HG03066 (cell line): ENCODE measurements around the gene ZFHX3.

Experiments used
- ATAC-seq: cut with Tn5 transposase; IDR thresholded peaks from one replicate; pipeline ENCODE4 v1.9.1; 2021; ENCODE audit warnings: low read depth; ENCODE audit not compliant: unreplicated experiment

Gene ZFHX3

GRCh38 chr16:72937916-72938794 lies 109.8 kb downstream of the ZFHX3 start:
- no peak for ATAC-seq

- no peak for ATAC-seq
Observed at GRCh38 chr16:72937360-72937759, 110.6 kb downstream of the ZFHX3 start.

GRCh38 chr16:72936408-72936807 lies 111.5 kb downstream of the ZFHX3 start:
- ATAC-seq: no peak

DNA sequence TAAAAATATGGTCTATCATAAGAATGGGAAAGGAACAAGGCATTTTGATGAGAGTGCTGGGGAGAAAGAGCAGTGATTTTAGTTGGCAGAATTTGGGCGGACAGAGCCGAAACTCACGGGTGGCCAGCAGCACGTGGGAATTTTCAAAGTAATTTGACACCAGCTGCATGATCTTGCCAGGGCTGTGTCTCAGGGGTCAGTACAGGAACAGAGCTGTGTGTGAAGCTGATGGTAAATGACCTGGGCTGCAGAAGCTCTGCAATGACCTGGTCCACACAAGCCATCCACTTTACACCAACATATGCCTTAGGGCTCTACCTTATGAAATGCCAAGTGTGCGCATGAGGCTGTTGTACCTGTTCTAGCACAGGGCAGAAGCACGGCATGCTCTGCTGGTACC lies 112.0 kb downstream of the ZFHX3 start:
- ATAC-seq: no peak

- no peak for ATAC-seq
Observed at GRCh38 chr16:72934636-72935403, 113.1 kb downstream of the ZFHX3 start.

- ATAC-seq: no peak
Observed at GRCh38 chr16:72932677-72933335, 115.1 kb downstream of the ZFHX3 start.

DNA sequence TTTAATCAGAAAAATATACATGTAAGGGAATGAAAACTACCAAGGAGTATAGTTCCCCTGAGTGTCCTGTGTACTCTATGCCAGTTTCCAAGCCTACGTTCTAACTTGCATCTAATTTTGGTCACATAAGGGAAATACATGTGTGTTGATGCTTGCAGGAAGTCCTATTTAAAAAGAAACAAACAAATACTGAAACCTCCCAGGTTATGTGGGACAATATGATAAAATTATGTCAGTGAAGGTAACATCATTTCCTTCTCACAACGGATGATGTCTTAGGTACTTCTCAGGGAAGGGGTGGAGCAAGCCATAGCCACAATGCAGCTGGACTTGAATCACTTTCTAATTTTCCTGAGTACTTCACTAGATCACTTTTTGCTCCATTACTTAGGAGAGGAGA lies 115.9 kb downstream of the ZFHX3 start:
- ATAC-seq: no peak

- no peak for ATAC-seq
Observed at GRCh38 chr16:72930396-72930795, 117.5 kb downstream of the ZFHX3 start.

GRCh38 chr16:72928090-72928981 lies 119.6 kb downstream of the ZFHX3 start:
- no peak for ATAC-seq

GRCh38 chr16:72927199-72928089 lies 120.5 kb downstream of the ZFHX3 start:
- ATAC-seq: no peak

DNA sequence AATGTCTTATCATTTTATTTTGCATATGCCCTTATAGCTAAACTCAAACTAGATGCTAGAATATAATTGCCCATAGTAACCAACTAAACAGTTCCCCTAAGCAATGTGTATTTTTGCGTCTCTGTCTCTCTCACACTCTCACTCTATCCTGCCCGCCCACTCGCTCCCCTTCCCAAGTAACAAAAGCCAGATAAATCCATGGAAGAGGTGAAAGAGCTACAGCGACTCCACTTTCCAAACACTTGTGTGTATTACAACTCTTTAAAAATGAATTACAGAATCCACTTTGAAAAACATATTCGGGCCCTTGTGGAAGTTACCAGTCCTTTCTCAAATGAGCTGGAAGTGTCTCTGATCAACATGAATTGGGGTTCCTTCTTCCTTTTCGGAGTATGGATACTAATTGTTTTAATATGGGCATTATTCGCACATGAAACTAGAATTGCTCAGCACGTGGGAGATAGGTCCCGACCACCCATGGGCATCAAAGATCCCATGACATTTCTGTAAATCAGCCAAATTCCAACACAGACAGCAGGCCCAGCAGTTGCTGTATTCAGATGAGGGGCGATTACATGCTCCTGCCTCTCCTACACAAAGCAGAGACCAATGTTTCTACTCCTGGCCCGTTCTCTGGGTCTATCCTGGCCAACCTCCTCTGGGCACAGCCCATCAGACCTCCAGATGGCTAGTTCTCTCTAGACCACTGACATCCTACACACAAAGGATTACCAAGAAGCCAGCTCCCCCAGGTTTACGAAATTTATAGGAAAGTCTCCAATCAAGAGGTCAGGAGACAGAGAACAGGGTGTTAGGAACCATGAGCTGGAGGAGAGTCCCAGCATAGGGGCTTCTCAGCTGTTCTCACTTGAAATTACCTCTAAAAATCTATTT lies 121.5 kb downstream of the ZFHX3 start:
- no peak for ATAC-seq

DNA sequence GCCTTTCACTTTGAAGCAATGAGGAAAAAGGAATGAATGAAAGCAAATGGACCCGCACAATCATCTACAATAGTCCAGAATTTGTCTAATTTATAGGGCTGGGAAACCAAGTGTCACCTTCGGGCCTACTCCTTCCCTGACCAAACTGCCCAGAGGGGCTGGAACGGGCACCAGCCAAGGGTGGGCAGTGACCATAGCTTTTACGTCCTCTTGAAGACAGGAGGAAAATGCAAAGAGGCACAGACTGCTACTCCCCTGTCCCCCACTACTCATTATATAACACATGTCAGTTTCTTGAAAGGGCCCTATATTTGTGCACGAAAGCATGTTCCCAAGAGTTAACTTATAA lies 122.3 kb downstream of the ZFHX3 start:
- no peak for ATAC-seq

GRCh38 chr16:72924927-72925630 lies 122.8 kb downstream of the ZFHX3 start:
- ATAC-seq: no peak

DNA sequence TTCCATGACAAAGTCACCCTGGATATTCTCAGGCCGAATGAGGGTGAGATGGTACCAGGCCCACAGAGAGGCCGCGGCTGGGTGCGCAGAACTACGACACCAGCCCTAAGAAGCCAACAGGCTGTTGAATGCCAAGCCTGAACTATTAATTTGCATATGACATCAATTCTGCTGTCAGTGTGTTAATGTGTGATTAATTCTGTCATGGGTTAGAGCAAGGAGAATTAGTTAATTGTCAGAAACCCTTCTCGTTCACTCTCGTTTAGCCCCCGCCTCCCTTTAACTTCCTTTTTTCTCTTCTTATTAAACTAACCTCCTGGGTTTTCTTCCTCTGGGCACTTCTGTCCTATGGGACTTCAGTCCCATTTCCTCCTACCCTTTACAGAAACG lies 123.4 kb downstream of the ZFHX3 start:
- no peak for ATAC-seq

GRCh38 chr16:72923757-72924156 lies 124.2 kb downstream of the ZFHX3 start:
- ATAC-seq: no peak

GRCh38 chr16:72922714-72923113 lies 125.2 kb downstream of the ZFHX3 start:
- ATAC-seq: no peak

- ATAC-seq: no peak
Observed at GRCh38 chr16:72921620-72922019, 126.3 kb downstream of the ZFHX3 start.

- ATAC-seq: no peak
Observed at GRCh38 chr16:72921106-72921505, 126.8 kb downstream of the ZFHX3 start.
